Lung (tissue), 16 donors: ENCODE measurements around the gene PAX9. TPM values are rescaled to one million over a fixed set of nuclear protein-coding genes. Genes with fewer than 3 reads are reported as not detected.

Source experiments
- ATAC-seq: fragments of 200-7000 bp; cut with Tn5 transposase; one replicate; pipeline ENCODE4 v1.9.1; 2020; ENCODE audit warnings: moderate number of reproducible peaks; ENCODE audit not compliant: insufficient read depth, low FRiP score
- DNase-seq, 3 donors: peaks; one replicate each; pipeline ENCODE4 v3.0.0-alpha.2; 2013 to 2017
- H3K27ac ChIP-seq, 2 donors: one replicate each; pipeline ENCODE4 v1.5.1; 2013; ENCODE audit warnings: mild to moderate bottlenecking in 2 of 2, moderate library complexity in 2 of 2, control low read depth in 1 of 2, inconsistent platforms in 1 of 2, low read depth in 1 of 2, low read length in 1 of 2
- H3K27me3 ChIP-seq, 3 donors: one replicate each; pipeline ENCODE4 v1.5.1; 2013; ENCODE audit warnings: low read length in 2 of 3; ENCODE audit not compliant: control insufficient read depth in 3 of 3, insufficient read depth in 3 of 3
- H3K36me3 ChIP-seq, 4 donors: one replicate each; pipeline ENCODE4 v1.5.1; 2013; ENCODE audit warnings: low read length in 4 of 4, mild to moderate bottlenecking in 1 of 4, moderate library complexity in 1 of 4; ENCODE audit not compliant: control insufficient read depth in 4 of 4, insufficient read depth in 4 of 4
- H3K4me1 ChIP-seq, 5 donors: one replicate each; pipeline ENCODE4 v1.5.1; 2013; ENCODE audit warnings: low read length in 5 of 5, mild to moderate bottlenecking in 2 of 5, moderate library complexity in 1 of 5; ENCODE audit not compliant: control insufficient read depth in 5 of 5, insufficient read depth in 5 of 5
- H3K4me3 ChIP-seq: one replicate; pipeline ENCODE4 v1.5.1; 2013; ENCODE audit warnings: mild to moderate bottlenecking, control low read depth, moderate library complexity
- H3K9ac ChIP-seq, 2 donors: one replicate each; pipeline ENCODE4 v1.5.1; 2013; ENCODE audit warnings: low read length in 2 of 2, control low read depth in 1 of 2; ENCODE audit not compliant: insufficient read depth in 1 of 2
- H3K9me3 ChIP-seq, 4 donors: one replicate each; pipeline ENCODE4 v1.5.1; 2013; ENCODE audit warnings: low read length in 3 of 4, mild to moderate bottlenecking in 1 of 4, moderate library complexity in 1 of 4; ENCODE audit not compliant: control insufficient read depth in 4 of 4, insufficient read depth in 3 of 4
- WGBS, 2 donors: extraction: QIAGEN DNeasy Blood & Tissue Kit; methylation state at CpG; one replicate each; pipeline ENCODE4 v1.1.7; 2013; 5-methylcytosine and 5-hydroxymethylcytosine counted together
- long read RNA-seq, 5 donors: transcript quantifications; one replicate each; lab custom pipeline, GENCODE V29; 2026
- polyA plus RNA-seq, 2 donors: library from polyadenylated mRNA; stranded (reverse); fragments of 200-250 nt; gene quantifications; one replicate each; pipeline ENCODE4 v1.2.1, GENCODE V29; 2013
- total RNA-seq, 2 donors: library from RNA; depleted of rRNA in 1 of 2; stranded (reverse); fragments of >200 nt in 1 of 2; gene quantifications; one replicate each; pipeline ENCODE4 v1.2.1, GENCODE V29; 2014 to 2021
- TF ChIP-seq, protein P1 (sequence below): IDR thresholded peaks from 2 replicates; pipeline ENCODE4 v1.5.1; 2012; ENCODE audit warnings: mild to moderate bottlenecking; ENCODE audit errors: control extremely low read depth, extremely low read depth
- donor health status: control.
- donor health status: control.
- donor health status: Bipolar disorder and iron deficiency.
- donor health status: healthy.
- donor health status: DM: yes; HTN: yes; CAD: no.

Gene PAX9
- 1 to 10 TPM; 1.8 to 6.0 TPM for total RNA-seq
- polyA plus RNA-seq = 1 to 10 TPM; 1.2 to 1.8 TPM
- long read RNA-seq, donor 1 = 0 reads
- long read RNA-seq, donor 2 = 0 reads
- long read RNA-seq, donor 3 = 0 reads
- long read RNA-seq, donor 4 = 0 reads
- long read RNA-seq, donor 5 = 0 reads

DNA sequence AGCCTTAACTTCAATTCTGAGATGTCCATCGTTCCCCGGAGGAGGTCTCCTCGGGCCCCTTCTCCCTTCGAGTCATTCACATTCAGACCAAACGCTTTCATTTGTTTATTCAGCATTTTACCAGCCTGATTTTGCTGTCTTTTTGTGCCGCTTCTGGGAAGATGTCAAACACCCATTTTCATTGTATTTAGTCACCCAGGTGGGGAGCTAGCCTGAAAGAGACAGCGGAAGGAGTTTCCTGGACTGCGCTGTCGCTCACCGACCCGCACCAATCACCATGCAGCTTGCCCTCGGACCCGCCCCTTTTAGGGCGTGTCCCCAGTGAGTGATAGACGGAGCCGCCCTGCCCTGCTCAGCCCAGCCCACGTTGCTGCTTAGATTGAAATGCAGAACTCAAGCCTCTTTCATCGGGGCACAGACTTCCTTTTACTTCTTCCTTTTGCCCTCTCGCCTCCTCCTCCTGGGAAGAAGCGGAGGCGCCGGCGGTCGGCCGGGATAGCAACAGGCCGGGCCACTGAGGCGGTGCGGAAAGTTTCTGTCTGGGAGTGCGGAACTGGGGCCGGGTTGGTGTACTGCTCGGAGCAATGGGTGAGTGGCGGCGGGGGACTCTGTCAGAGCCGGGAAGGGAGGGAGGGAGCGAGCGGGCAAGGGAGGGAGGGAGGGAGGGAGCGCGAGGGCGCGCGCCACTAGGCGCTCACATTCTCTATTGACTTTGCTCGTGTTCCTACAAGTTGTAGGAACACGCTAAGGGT, at the start of gene PAX9:
Gene PAX9, plus strand, starts transcription at position 355 of the 752 bp plus-strand sequence. Its CDS starts 230 bp downstream, at position 585.
- Histone ChIP-seq H3K27ac (no peak within 1 kb of the TSS), H3K9ac (no peak within 1 kb of the TSS), H3K27me3 (peaks cover 8 to 98% (median 96%) of the 10 kb centered on the region in 3 donors), H3K4me3 (no peak within 1 kb of the TSS), H3K36me3 (no peaks in the 10 kb centered on the region), H3K4me1 (peaks cover 0 to 51% (median 23%) of the 10 kb centered on the region in 5 donors), H3K9me3 (peaks cover 0 to 33% (median 0%) of the 10 kb centered on the region in 4 donors)
- DNase-seq = peak; percentile 80 to 85 (median 84)
- TF ChIP-seq, protein P1, sequence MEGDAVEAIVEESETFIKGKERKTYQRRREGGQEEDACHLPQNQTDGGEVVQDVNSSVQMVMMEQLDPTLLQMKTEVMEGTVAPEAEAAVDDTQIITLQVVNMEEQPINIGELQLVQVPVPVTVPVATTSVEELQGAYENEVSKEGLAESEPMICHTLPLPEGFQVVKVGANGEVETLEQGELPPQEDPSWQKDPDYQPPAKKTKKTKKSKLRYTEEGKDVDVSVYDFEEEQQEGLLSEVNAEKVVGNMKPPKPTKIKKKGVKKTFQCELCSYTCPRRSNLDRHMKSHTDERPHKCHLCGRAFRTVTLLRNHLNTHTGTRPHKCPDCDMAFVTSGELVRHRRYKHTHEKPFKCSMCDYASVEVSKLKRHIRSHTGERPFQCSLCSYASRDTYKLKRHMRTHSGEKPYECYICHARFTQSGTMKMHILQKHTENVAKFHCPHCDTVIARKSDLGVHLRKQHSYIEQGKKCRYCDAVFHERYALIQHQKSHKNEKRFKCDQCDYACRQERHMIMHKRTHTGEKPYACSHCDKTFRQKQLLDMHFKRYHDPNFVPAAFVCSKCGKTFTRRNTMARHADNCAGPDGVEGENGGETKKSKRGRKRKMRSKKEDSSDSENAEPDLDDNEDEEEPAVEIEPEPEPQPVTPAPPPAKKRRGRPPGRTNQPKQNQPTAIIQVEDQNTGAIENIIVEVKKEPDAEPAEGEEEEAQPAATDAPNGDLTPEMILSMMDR = no peak
- ATAC-seq = peak; percentile 94
- 3% methylated on average over 38 to 44 of the region's 44 CpGs for WGBS, 2 donors

DNA sequence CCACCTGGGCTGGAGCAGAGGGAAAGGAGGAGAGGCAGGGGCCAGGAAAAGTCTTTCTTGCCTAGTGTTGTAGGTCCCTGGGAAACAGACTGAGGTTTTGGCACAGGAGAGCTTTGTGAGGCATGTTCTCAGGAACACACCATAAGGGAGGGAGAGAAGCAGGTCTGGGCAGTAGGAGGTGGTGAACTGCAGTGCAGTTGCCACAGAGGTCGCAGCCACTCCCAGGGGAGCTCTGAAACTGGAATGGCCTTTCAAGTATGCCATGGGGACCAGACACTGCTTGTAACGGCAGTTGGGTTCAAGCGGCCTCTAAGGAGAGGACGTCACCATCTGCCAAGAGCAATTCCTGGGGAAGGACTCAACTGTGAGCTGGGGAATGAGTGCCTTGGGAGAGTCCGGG, 43.8 kb upstream of the PAX9 start:
- Histone ChIP-seq H3K9me3 (no peaks in the 10 kb centered on the region), H3K4me3 (no peak overlapping the region), H3K9ac (no peak overlapping the region), H3K27ac (no peak overlapping the region), H3K4me1 (no peaks in the 10 kb centered on the region), H3K27me3 (no peaks in the 10 kb centered on the region), H3K36me3 (no peaks in the 10 kb centered on the region)
- WGBS, 2 donors = 70 to 78% methylated on average over 5 of the region's 5 CpGs
- no peak for DNase-seq
- TF ChIP-seq, protein P1 = no peak
- no peak for ATAC-seq

DNA sequence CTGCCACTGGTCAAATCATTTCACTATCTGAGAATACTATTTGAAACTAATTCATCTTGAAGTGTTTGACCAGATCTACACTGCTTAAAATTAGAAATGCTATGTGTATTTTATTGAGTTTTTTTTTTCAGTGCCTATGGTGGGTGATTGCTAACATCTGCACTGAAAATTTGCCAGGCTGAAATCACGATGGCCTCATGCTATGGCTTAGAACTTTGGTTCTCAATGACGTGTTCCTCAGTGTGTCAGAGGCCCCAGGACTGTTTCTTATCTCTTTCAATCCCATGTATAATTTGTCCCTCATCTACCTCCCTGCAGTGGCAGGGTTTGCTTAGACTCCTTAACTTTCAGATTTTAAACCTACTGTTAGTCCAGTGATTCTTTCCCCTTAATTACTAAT, 43.0 kb upstream of the PAX9 start:
- DNase-seq (no peak), ATAC-seq (no peak)
- no peaks in the 10 kb centered on the region for H3K27me3 ChIP-seq
- H3K9ac ChIP-seq = no peak overlapping the region
- H3K27ac ChIP-seq = no peak overlapping the region
- H3K9me3 ChIP-seq = no peaks in the 10 kb centered on the region
- H3K4me1 ChIP-seq = no peaks in the 10 kb centered on the region
- H3K4me3 ChIP-seq = no peak overlapping the region
- TF ChIP-seq, protein P1 = no peak
- 63 to 69% methylated on average over 2 of the region's 2 CpGs for WGBS, 2 donors
- H3K36me3 ChIP-seq = no peaks in the 10 kb centered on the region
